Cardiac fibroblast (primary cell): ENCODE data around the gene MAGI2.

ENCODE experiments used
- DNase-seq, 2 donors: peaks; one replicate each; pipeline versions ENCODE4 v3.0.0 to v3.0.0-alpha.2; 2010; ENCODE audit warnings: low read depth in 2 of 2
- H3K4me3 ChIP-seq, 2 donors: replicated peaks in 1 of 2; 1 replicate in 1 of 2; 2 replicates in 1 of 2; pipeline ENCODE4 v1.5.1; 2011; ENCODE audit warnings: low read depth in 2 of 2, low read length in 2 of 2, mild to moderate bottlenecking in 2 of 2, moderate library complexity in 1 of 2
- CTCF ChIP-seq: IDR thresholded peaks from one replicate; pipeline ENCODE4 v1.5.1; 2011; ENCODE audit warnings: low read depth, mild to moderate bottlenecking, low read length, inconsistent platforms

Gene MAGI2

DNA sequence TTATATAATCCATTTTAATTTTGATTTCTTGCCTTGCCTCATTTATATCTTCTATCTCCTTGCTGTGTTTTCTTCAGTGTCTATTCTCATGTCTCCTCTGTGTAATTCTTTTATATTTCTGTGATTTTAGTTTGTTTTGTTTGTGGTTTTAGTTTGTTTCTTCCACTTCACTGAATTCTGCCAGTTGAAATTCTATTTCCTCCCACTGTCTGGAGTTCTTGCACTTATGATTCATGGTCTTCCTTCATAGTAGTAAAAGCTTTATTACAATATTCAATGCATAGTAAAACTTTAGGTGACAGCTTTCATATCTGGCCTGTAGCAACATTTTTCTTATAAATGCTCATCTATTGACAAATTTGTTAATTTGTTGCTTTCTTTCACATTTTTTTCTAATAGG is 113.3 kb downstream of the MAGI2 start:
- no peak for TF ChIP-seq CTCF
- H3K4me3 ChIP-seq: no peak overlapping the region
- DNase-seq: no peak

DNA sequence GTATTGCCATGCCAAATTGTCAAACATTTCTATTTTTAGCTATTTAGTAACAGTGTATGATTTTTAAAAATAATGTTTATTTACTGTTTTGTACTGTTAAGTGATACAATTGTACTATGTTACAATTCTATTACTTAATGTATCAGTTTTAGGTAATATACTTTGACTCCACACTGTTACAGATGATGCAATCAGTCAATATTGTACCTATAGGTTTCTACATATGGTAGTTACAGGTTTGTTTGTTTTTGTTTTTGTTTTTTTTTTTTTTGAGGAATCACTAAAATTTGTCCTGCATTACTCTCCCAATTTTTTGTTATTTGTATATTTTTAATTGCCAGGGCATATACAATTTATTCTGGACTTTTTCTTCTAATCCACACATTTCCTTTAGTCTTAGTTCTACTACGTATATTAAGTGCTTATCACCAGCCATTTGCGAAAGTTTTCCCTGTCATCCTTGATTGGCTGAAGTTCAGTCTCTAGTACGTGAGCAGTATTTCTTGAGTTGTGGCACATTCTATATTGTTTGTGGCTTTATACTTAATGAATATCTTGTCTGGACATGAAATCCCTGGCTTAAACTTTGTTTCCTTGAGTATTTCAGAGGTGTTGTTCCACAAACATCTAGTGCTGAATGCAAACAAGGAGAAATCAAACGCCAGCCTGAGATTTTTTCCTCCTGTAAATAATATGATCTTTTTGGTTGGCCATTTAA is 114.1 kb downstream of the MAGI2 start:
- no peak for TF ChIP-seq CTCF
- no peak overlapping the region for H3K4me3 ChIP-seq
- no peak for DNase-seq

DNA sequence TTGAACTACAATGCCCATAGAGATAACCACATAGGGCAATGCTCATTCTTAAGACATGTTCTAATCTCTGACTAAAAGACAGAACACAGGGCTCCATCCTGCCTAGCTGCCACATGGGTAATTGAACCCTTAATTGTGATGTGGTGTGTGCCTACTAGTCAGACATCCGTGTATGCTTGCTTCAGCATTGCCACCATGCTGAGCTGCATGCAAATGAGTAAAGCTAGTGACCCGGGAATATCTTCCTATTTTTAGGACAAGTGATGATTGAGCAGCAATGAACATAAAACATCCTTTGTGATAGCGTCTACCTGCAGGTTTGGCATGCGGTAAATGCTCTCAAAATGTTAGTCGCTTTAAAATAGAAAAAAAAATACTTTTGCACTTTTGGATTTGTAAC is 115.8 kb downstream of the MAGI2 start:
- no peak for TF ChIP-seq CTCF
- H3K4me3 ChIP-seq: no peak overlapping the region
- DNase-seq: no peak

- DNase-seq: peak in 1 of 2 donors; percentile 59
- no peak overlapping the region for H3K4me3 ChIP-seq
- no peak for TF ChIP-seq CTCF
These were observed 118.6 kb downstream of the MAGI2 start for GRCh38 chr7:79334841-79335240.

- DNase-seq: no peak
- H3K4me3 ChIP-seq: no peak overlapping the region
- TF ChIP-seq CTCF: no peak
These were observed 119.1 kb downstream of the MAGI2 start for GRCh38 chr7:79334334-79334733.

DNA sequence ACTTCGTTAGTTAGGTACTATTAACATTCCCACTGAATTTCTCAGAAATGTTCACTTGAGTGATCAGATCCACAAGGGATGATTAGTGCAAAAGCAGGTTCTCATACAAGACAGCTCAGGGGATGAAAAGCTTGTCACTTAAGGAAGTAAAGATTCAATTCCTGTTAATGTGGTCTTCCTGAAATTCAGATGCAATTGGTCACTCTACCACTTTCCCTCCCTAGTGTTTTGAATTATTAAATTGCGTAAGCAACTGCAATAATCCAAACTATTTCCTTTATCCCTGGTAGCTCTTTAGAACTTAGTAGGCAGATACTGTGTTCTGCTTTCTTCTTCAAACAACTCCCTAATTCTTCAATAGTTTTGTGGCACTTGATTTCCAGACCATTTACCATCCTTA is 121.4 kb downstream of the MAGI2 start:
- TF ChIP-seq CTCF: no peak
- peak in 1 of 2 donors; percentile 16 for DNase-seq
- no peak overlapping the region for H3K4me3 ChIP-seq

GRCh38 chr7:79329464-79329863 is 124.0 kb downstream of the MAGI2 start:
- no peak overlapping the region for H3K4me3 ChIP-seq
- TF ChIP-seq CTCF: no peak
- DNase-seq: no peak
